ENCODE measurements around the gene RADIL. TPM values are rescaled to one million over a fixed set of nuclear protein-coding genes. Genes with fewer than 3 reads are reported as not detected.

The RADIL gene
- total RNA-seq, 1 experiment from 2014 or later, result 5.0 TPM

DNA sequence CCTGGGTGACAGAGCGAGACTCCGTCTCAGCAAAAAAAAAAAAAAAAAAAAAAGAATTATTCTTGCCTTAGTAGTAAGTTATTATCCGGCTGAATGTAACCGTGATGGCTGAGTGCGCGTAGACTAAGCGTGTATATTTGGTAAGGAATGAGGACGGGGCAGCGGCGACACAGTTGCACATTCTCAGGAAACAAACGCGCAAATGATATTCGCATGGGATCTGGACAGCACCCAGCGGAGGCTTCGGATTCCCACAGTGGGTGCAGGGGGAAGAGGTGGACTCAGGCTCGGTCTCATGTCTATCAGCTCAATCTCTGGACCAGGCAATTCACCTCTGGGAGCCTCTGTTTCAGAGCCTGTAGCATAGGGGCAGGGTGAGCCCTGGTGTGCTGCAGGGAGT, 50.8 kb downstream of the RADIL start:
- DNase-seq (ENCODE audit: low spot score), result no peak
- ChIA-PET CTCF (no interaction called here), POLR2A (ENCODE audit: low non-redundant PET) (interaction anchor here (0.6 kb wide), 1 partner anchor 828 kb away, joined by 30 read pairs; no protein-coding TSS in a partner anchor)
- Histone ChIP-seq H3K9me3 (ENCODE audit: low read depth, low read length, poor library complexity, severe bottlenecking) (no peaks in the 10 kb centered on the region), H3K4me1 (ENCODE audit: insufficient read depth, low read length, poor library complexity, severe bottlenecking) (no peaks in the 10 kb centered on the region), H3K27me3 (replicated peaks; ENCODE audit: insufficient read depth, low read depth, low read length, poor library complexity) (no peaks in the 10 kb centered on the region), H3K27ac (ENCODE audit: low read depth, low read length, poor library complexity, severe bottlenecking) (no peak overlapping the region), H3K4me3 (ENCODE audit: low read depth, low read length, poor library complexity, severe bottlenecking) (no peak overlapping the region), H3K36me3 (ENCODE audit: insufficient read depth, low read length, poor library complexity, severe bottlenecking) (no peaks in the 10 kb centered on the region)
- TF ChIP-seq CTCF (conservative IDR thresholded peaks at IDR 0.05; ENCODE audit: low read depth, low read length) (no peak), EZH2 (IDR thresholded peaks at IDR 0.05; ENCODE audit: borderline replicate concordance, low read depth, low read length, poor library complexity, severe bottlenecking) (no peak)
- intact Hi-C loops (cut with micrococcal nuclease; ENCODE audit: unreplicated experiment), result no loop called here
- BruUV-seq (replicated peaks), result no TSS peak

GRCh38 chr7:4831723-4832495, 51.6 kb downstream of the RADIL start:
- no peak for DNase-seq (ENCODE audit: low spot score)
- H3K27ac ChIP-seq (ENCODE audit: low read depth, low read length, poor library complexity, severe bottlenecking), result no peak overlapping the region
- intact Hi-C loops (cut with micrococcal nuclease; ENCODE audit: unreplicated experiment), result no loop called here
- H3K27me3 ChIP-seq (replicated peaks; ENCODE audit: insufficient read depth, low read depth, low read length, poor library complexity), result no peaks in the 10 kb centered on the region
- ChIA-PET POLR2A (ENCODE audit: low non-redundant PET) (no interaction called here), CTCF (interaction anchor here (0.8 to 1.0 kb wide), 2 partner anchors 35 to 52 kb away, joined by 6 to 7 read pairs; partner anchors contain the start of gene RADIL)
- no TSS peak for BruUV-seq (replicated peaks)
- H3K4me3 ChIP-seq (ENCODE audit: low read depth, low read length, poor library complexity, severe bottlenecking), result no peak overlapping the region
- H3K4me1 ChIP-seq (ENCODE audit: insufficient read depth, low read length, poor library complexity, severe bottlenecking), result no peaks in the 10 kb centered on the region
- no peaks in the 10 kb centered on the region for H3K9me3 ChIP-seq (ENCODE audit: low read depth, low read length, poor library complexity, severe bottlenecking)
- H3K36me3 ChIP-seq (ENCODE audit: insufficient read depth, low read length, poor library complexity, severe bottlenecking), result no peaks in the 10 kb centered on the region
- TF ChIP-seq EZH2 (IDR thresholded peaks at IDR 0.05; ENCODE audit: borderline replicate concordance, low read depth, low read length, poor library complexity, severe bottlenecking), result no peak
- TF ChIP-seq CTCF (conservative IDR thresholded peaks at IDR 0.05; ENCODE audit: low read depth, low read length), result no peak

GRCh38 chr7:4830176-4830575, 53.3 kb downstream of the RADIL start:
- TF ChIP-seq CTCF (conservative IDR thresholded peaks at IDR 0.05; ENCODE audit: low read depth, low read length) (peak; percentile 99), EZH2 (IDR thresholded peaks at IDR 0.05; ENCODE audit: borderline replicate concordance, low read depth, low read length, poor library complexity, severe bottlenecking) (no peak)
- BruUV-seq (replicated peaks), result no TSS peak
- ChIA-PET CTCF (interaction anchor here (1.1 to 1.8 kb wide), 2 partner anchors 12 to 53 kb away, joined by 4 to 9 read pairs; partner anchors contain the start of gene RADIL), POLR2A (ENCODE audit: low non-redundant PET) (no interaction called here)
- Histone ChIP-seq H3K4me3 (ENCODE audit: low read depth, low read length, poor library complexity, severe bottlenecking) (no peak overlapping the region), H3K27ac (ENCODE audit: low read depth, low read length, poor library complexity, severe bottlenecking) (no peak overlapping the region), H3K9me3 (ENCODE audit: low read depth, low read length, poor library complexity, severe bottlenecking) (no peaks in the 10 kb centered on the region), H3K36me3 (ENCODE audit: insufficient read depth, low read length, poor library complexity, severe bottlenecking) (no peaks in the 10 kb centered on the region), H3K4me1 (ENCODE audit: insufficient read depth, low read length, poor library complexity, severe bottlenecking) (no peaks in the 10 kb centered on the region), H3K27me3 (replicated peaks; ENCODE audit: insufficient read depth, low read depth, low read length, poor library complexity) (no peaks in the 10 kb centered on the region)
- intact Hi-C loops (cut with micrococcal nuclease; ENCODE audit: unreplicated experiment), result loop anchor here (1.0 kb wide), 1 partner anchor 255 kb away; no protein-coding TSS in a partner anchor
- peak; percentile 86 for DNase-seq (ENCODE audit: low spot score)
